Measurements from ENCODE around the gene UNC93A.
"Not testable (repeated sequence)": the region's sequence is repeated elsewhere in the genome, so short reads cannot be mapped to it uniquely, and the experiment has no call there.

DNA sequence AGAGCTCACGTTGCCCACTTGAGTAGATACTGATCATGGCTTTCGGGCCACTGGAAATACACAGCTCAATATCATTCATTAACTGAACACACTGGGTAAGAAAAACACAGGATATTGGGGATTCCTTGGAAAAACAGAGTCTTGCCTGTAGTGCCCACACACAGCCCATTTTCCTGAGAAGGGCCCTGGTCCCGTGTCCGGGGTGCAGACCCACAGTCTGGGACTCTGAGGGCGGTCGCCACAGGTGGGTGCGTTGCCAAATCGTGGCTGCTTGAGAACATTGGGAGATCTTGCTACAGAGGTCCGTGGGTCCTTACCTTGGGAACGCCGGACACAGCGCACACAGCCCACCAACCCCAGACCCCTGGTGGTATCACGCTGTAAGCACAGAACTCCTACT lies 6.5 kb upstream of the UNC93A start:
- TF ChIP-seq, protein P1, sequence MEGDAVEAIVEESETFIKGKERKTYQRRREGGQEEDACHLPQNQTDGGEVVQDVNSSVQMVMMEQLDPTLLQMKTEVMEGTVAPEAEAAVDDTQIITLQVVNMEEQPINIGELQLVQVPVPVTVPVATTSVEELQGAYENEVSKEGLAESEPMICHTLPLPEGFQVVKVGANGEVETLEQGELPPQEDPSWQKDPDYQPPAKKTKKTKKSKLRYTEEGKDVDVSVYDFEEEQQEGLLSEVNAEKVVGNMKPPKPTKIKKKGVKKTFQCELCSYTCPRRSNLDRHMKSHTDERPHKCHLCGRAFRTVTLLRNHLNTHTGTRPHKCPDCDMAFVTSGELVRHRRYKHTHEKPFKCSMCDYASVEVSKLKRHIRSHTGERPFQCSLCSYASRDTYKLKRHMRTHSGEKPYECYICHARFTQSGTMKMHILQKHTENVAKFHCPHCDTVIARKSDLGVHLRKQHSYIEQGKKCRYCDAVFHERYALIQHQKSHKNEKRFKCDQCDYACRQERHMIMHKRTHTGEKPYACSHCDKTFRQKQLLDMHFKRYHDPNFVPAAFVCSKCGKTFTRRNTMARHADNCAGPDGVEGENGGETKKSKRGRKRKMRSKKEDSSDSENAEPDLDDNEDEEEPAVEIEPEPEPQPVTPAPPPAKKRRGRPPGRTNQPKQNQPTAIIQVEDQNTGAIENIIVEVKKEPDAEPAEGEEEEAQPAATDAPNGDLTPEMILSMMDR (IDR thresholded peaks at IDR 0.05), result not testable (repeated sequence)
- not testable (repeated sequence) for TF ChIP-seq POLR2A (IDR thresholded peaks at IDR 0.05)
